Esophagus muscularis mucosa (tissue), 4 donors: ENCODE results near the gene RPS6KA2. TPM values are rescaled to one million over a fixed set of nuclear protein-coding genes. Genes with fewer than 3 reads are reported as not detected.

ENCODE experiments used
- DNase-seq: peaks from one replicate; pipeline ENCODE4 v3.0.0-alpha.2; 2017; ENCODE audit errors: extremely low spot score
- H3K27ac ChIP-seq, 4 donors: fragments of 200-600 bp; sonication (generic); replicated peaks in 1 of 4; 1 replicate in 3 of 4; 2 replicates in 1 of 4; pipeline ENCODE4 v1.5.1; 2016 to 2019; ENCODE audit warnings: mild to moderate bottlenecking in 1 of 4
- H3K27me3 ChIP-seq, 4 donors: fragments of 200-600 bp; sonication (generic); one replicate each; pipeline versions ENCODE4 v1.5.1 to v1.6.0; 2016 to 2019
- H3K36me3 ChIP-seq, 4 donors: fragments of 200-600 bp; sonication (generic); one replicate each; pipeline ENCODE4 v1.5.1; 2016 to 2019
- H3K4me1 ChIP-seq, 4 donors: fragments of 200-600 bp; sonication (generic); one replicate each; pipeline ENCODE4 v1.5.1; 2016 to 2019
- H3K4me3 ChIP-seq, 4 donors: fragments of 200-600 bp; sonication (generic); 1 replicate in 2 of 4; 2 replicates in 2 of 4; pipeline ENCODE4 v1.5.1; 2016 to 2019; ENCODE audit warnings: mild to moderate bottlenecking in 4 of 4, moderate library complexity in 1 of 4
- H3K9me3 ChIP-seq, 4 donors: fragments of 200-600 bp; sonication (generic); 1 replicate in 3 of 4; 2 replicates in 1 of 4; pipeline ENCODE4 v1.5.1; 2016 to 2019
- CTCF ChIP-seq, 3 experiments: fragments of 200-600 bp in 2 of 3; fragments of 450-650 bp in 1 of 3; sonication (generic) in 2 of 3; IDR thresholded peaks; one replicate each; pipeline ENCODE4 v1.5.1; 2017 to 2019; ENCODE audit warnings: antibody characterized with exemption in 3 of 3, mild to moderate bottlenecking in 2 of 3, moderate library complexity in 1 of 3
- EP300 ChIP-seq: sonication (generic); formaldehyde crosslinking; IDR thresholded peaks from one replicate; pipeline ENCODE4 v1.6.1; 2017; ENCODE audit warnings: antibody characterized with exemption
- POLR2A ChIP-seq: fragments of 450-650 bp; IDR thresholded peaks from one replicate; pipeline ENCODE4 v1.6.1; 2017; ENCODE audit warnings: antibody characterized with exemption, moderate library complexity, mild to moderate bottlenecking, low read depth
- POLR2AphosphoS5 ChIP-seq, 2 donors: sonication (generic); formaldehyde crosslinking; IDR thresholded peaks; one replicate each; pipeline ENCODE4 v1.6.1; 2017; ENCODE audit warnings: antibody characterized with exemption in 2 of 2
- WGBS: methylation state at CpG from one replicate; pipeline ENCODE4 v1.1.5; 2018; 5-methylcytosine and 5-hydroxymethylcytosine counted together
- intact Hi-C: fragments of 100-400 bp; cut with DNase I; formaldehyde crosslinking; loops from one replicate; pipeline ENCODE4 v1.15.1; 2023
- total RNA-seq, 4 donors: library from RNA; depleted of rRNA; stranded (reverse); fragments of >200 nt; gene quantifications; one replicate each; pipeline versions ENCODE4 v1.1.0 to v1.2.1, GENCODE V29; 2016

Gene RPS6KA2
- total RNA-seq, 4 donors from 2014 or later = 83.9 to 126 (median 112) TPM

GRCh38 chr6:166633732-166634535, 6.9 kb upstream of the RPS6KA2 start:
- TF ChIP-seq POLR2AphosphoS5 (IDR thresholded peaks at IDR 0.05) = peak in 1 of 2 donors; percentile 25
- TF ChIP-seq EP300 = no peak
- TF ChIP-seq POLR2A = no peak
- TF ChIP-seq CTCF (IDR thresholded peaks at IDR 0.05) = no peak
- no peaks in the 10 kb centered on the region for H3K36me3 ChIP-seq
- intact Hi-C loops = loop anchor here (5.0 kb wide), 1 partner anchor 53 kb away; no protein-coding TSS in a partner anchor
- WGBS = 73% methylated on average over 26 of the region's 26 CpGs
- H3K27ac ChIP-seq = no peak overlapping the region
- no peak for DNase-seq
- H3K4me1 ChIP-seq = peaks cover 14 to 28% (median 17%) of the 10 kb centered on the region in 4 donors
- H3K4me3 ChIP-seq = no peak overlapping the region
- H3K9me3 ChIP-seq = no peaks in the 10 kb centered on the region
- H3K27me3 ChIP-seq = no peaks in the 10 kb centered on the region

GRCh38 chr6:166632731-166633130, 5.7 kb upstream of the RPS6KA2 start:
- H3K27ac ChIP-seq = no peak overlapping the region
- WGBS = 92% methylated on average over 11 of the region's 11 CpGs
- H3K27me3 ChIP-seq = no peaks in the 10 kb centered on the region
- H3K4me3 ChIP-seq = no peak overlapping the region
- no peak for TF ChIP-seq CTCF (IDR thresholded peaks at IDR 0.05)
- TF ChIP-seq POLR2A = no peak
- no peak for TF ChIP-seq EP300
- TF ChIP-seq POLR2AphosphoS5 (IDR thresholded peaks at IDR 0.05) = no peak
- H3K4me1 ChIP-seq = peaks cover 23 to 34% (median 26%) of the 10 kb centered on the region in 4 donors
- DNase-seq = no peak
- no peaks in the 10 kb centered on the region for H3K9me3 ChIP-seq
- no peaks in the 10 kb centered on the region for H3K36me3 ChIP-seq
- intact Hi-C loops = loop anchor here (5.0 kb wide), 1 partner anchor 55 kb away; no protein-coding TSS in a partner anchor

GRCh38 chr6:166630462-166630861, 3.4 kb upstream of the RPS6KA2 start:
- intact Hi-C loops = loop anchor here (5.0 kb wide), 1 partner anchor 57 kb away; no protein-coding TSS in a partner anchor
- 81% methylated on average over 5 of the region's 6 CpGs for WGBS

GRCh38 chr6:166629628-166630027, 2.6 kb upstream of the RPS6KA2 start:
- no peak for DNase-seq
- WGBS = 85% methylated on average over 5 of the region's 5 CpGs
- intact Hi-C loops = loop anchor here (5.0 to 10.0 kb wide), 3 partner anchors 58 to 165 kb away; no protein-coding TSS in a partner anchor
- Histone ChIP-seq H3K4me3 (no peak overlapping the region), H3K4me1 (peaks cover 10 to 34% (median 32%) of the 10 kb centered on the region in 4 donors), H3K27ac (no peak overlapping the region), H3K27me3 (no peaks in the 10 kb centered on the region), H3K9me3 (no peaks in the 10 kb centered on the region), H3K36me3 (peaks cover 0 to 4% (median 0%) of the 10 kb centered on the region in 4 donors)
- TF ChIP-seq POLR2AphosphoS5 (IDR thresholded peaks at IDR 0.05) (no peak), CTCF (IDR thresholded peaks at IDR 0.05) (no peak), EP300 (no peak), POLR2A (no peak)

More at GRCh38 chr6:166630462-166630861, 3.4 kb upstream of the RPS6KA2 start:
- H3K36me3 ChIP-seq = peaks cover 0 to 4% (median 0%) of the 10 kb centered on the region in 4 donors
- TF ChIP-seq POLR2A = no peak
- TF ChIP-seq EP300 = no peak
- no peak for TF ChIP-seq CTCF (IDR thresholded peaks at IDR 0.05)
- TF ChIP-seq POLR2AphosphoS5 (IDR thresholded peaks at IDR 0.05) = no peak
- H3K9me3 ChIP-seq = no peaks in the 10 kb centered on the region
- H3K4me1 ChIP-seq = peaks cover 12 to 26% (median 24%) of the 10 kb centered on the region in 4 donors
- H3K27me3 ChIP-seq = no peaks in the 10 kb centered on the region
- no peak overlapping the region for H3K27ac ChIP-seq
- no peak for DNase-seq
- no peak overlapping the region for H3K4me3 ChIP-seq
